ENCODE results near the gene PLXNB3. TPM values are rescaled to one million over a fixed set of nuclear protein-coding genes. Genes with fewer than 3 reads are reported as not detected.

The PLXNB3 gene
- total and polyA plus RNA-seq, 2 donors (not counting 1 experiment from before 2014, with no cell fraction given) = 0.25 TPM; not detected in 1

- H3K9me3 Mint-ChIP-seq (ENCODE audit: insufficient read depth) = no peaks in the 10 kb centered on the region
- no peak overlapping the region for H3K27ac Mint-ChIP-seq
- ChIA-PET CTCF (no interaction called here), POLR2A (no interaction called here)
- DNase-seq = no peak
- Histone ChIP-seq H3K79me2 (ENCODE audit: control insufficient read depth, insufficient read depth, low read length) (no peaks in the 10 kb centered on the region), H4K20me1 (ENCODE audit: control insufficient read depth, insufficient read depth, low read length, poor library complexity, severe bottlenecking) (no peaks in the 10 kb centered on the region), H3K4me2 (replicated peaks; ENCODE audit: low read depth, low read length, poor library complexity, severe bottlenecking) (no peak overlapping the region), H3K9me3 (ENCODE audit: control extremely low read depth in 1 of 3, control insufficient read depth in 2 of 3, insufficient read depth in 1 of 3, low read length in 2 of 3) (no peaks in the 10 kb centered on the region), H3K27me3 (replicated peaks in 1 of 4; ENCODE audit: control extremely low read depth in 1 of 4, control insufficient read depth in 3 of 4, insufficient read depth in 4 of 4, low read length in 3 of 4) (no peaks in the 10 kb centered on the region), H3K4me3 (ENCODE audit: control extremely low read depth in 1 of 5, extremely low read depth in 1 of 5, insufficient read depth in 1 of 5, low read depth in 2 of 5, low read length in 4 of 5) (no peak overlapping the region), H3K27ac (ENCODE audit: low read length in 2 of 2) (no peak overlapping the region), H3K4me1 (ENCODE audit: control insufficient read depth in 2 of 2, insufficient read depth in 2 of 2, low read length in 2 of 2) (peaks cover 0 to 4% of the 10 kb centered on the region in 2 donors), H2AFZ (ENCODE audit: insufficient read depth, low read depth, low read length, poor library complexity, severe bottlenecking) (no peak overlapping the region), H3K9ac (ENCODE audit: low read length) (no peak overlapping the region), H3K36me3 (replicated peaks in 1 of 2; ENCODE audit: control extremely low read depth in 1 of 2, control insufficient read depth in 1 of 2, extremely low read depth in 1 of 2, insufficient read depth in 2 of 2, low read length in 1 of 2) (no peaks in the 10 kb centered on the region)
- no peaks in the 10 kb centered on the region for H3K27me3 Mint-ChIP-seq
- intact Hi-C loops (cut with micrococcal nuclease) = no loop called here
- no peak for ATAC-seq (ENCODE audit: low read depth)
- H3K4me1 Mint-ChIP-seq = peaks cover 4% of the 10 kb centered on the region
- TF ChIP-seq EZH2 (IDR thresholded peaks at IDR 0.05; ENCODE audit: borderline replicate concordance, insufficient read depth, low read depth, low read length, poor library complexity, severe bottlenecking) (no peak), CTCF (IDR thresholded peaks at IDR 0.05) (no peak)
- WGBS (ENCODE audit: insufficient coverage) = 92% methylated on average over 27 of the region's 37 CpGs
- H3K4me3 Mint-ChIP-seq = no peak overlapping the region
These were observed 7.6 kb downstream of the PLXNB3 start for GRCh38 chrX:153771415-153772315.

Data from B cell (primary cell).